WTC11 (cell line): Measurements from ENCODE around the gene LGALS9. TPM values are rescaled to one million over a fixed set of nuclear protein-coding genes. Genes with fewer than 3 reads are reported as not detected.

ENCODE experiments used
- ATAC-seq: fragments of 200-7000 bp; cut with Tn5 transposase; 2 replicates; pipeline ENCODE4 v1.10.0; 2021; ENCODE audit warnings: mild to moderate bottlenecking, moderate library complexity
- CTCF ChIA-PET: fragments of 300-600 bp; sonication (Branson Sonifier 250); formaldehyde crosslinking; loops from one replicate; lab custom pipeline; 2021; ENCODE audit warnings: antibody characterized with exemption; lab: Charles Lee
- POLR2A ChIA-PET: fragments of 350-600 bp; sonication (Branson Sonifier 250); formaldehyde crosslinking; loops from one replicate; lab custom pipeline; 2021; ENCODE audit warnings: antibody characterized with exemption; lab: Charles Lee
- DNase-seq: peaks from one replicate; pipeline ENCODE4 v3.0.0; 2021; ENCODE audit warnings: low spot score
- H3K27ac Mint-ChIP-seq: 2 replicates; pipeline ENCODE4 v1.8.0; 2021; ENCODE audit warnings: mixed read lengths
- H3K27me3 Mint-ChIP-seq: 2 replicates; pipeline ENCODE4 v1.8.0; 2021; ENCODE audit warnings: low read depth, mild to moderate bottlenecking, moderate library complexity, mixed read lengths
- H3K36me3 Mint-ChIP-seq: 2 replicates; pipeline ENCODE4 v1.8.0; 2021; ENCODE audit warnings: mixed read lengths
- H3K4me1 Mint-ChIP-seq: 2 replicates; pipeline ENCODE4 v1.8.0; 2022; ENCODE audit warnings: mixed read lengths
- H3K4me3 Mint-ChIP-seq: 2 replicates; pipeline ENCODE4 v1.8.0; 2021; ENCODE audit warnings: mild to moderate bottlenecking, moderate library complexity, mixed read lengths
- H3K9me3 Mint-ChIP-seq: 2 replicates; pipeline ENCODE4 v1.8.0; 2021; ENCODE audit warnings: mixed read lengths
- AFF4 ChIP-seq: sonication (generic); formaldehyde crosslinking; IDR thresholded peaks from 2 replicates; pipeline ENCODE4 v1.8.1; 2023; ENCODE audit warnings: mild to moderate bottlenecking, missing genetic modification reagents, borderline replicate concordance
- AR ChIP-seq: fragments of 250-450 bp; sonication (Bioruptor Pico); IDR thresholded peaks from 2 replicates; pipeline ENCODE4 v1.9.0; 2021; ENCODE audit warnings: mild to moderate bottlenecking
- ARID4B ChIP-seq: sonication (generic); formaldehyde crosslinking; IDR thresholded peaks from 2 replicates; pipeline ENCODE4 v1.8.0; 2023; ENCODE audit warnings: missing genetic modification reagents, mild to moderate bottlenecking, borderline replicate concordance
- CDX4 ChIP-seq: fragments of 250-450 bp; sonication (Bioruptor Pico); IDR thresholded peaks from 2 replicates; pipeline ENCODE4 v1.9.0; 2021; ENCODE audit warnings: moderate library complexity, mild to moderate bottlenecking, inconsistent platforms, borderline replicate concordance
- EMX1 ChIP-seq: fragments of 250-450 bp; sonication (Bioruptor Pico); IDR thresholded peaks from 2 replicates; pipeline ENCODE4 v1.8.0; 2021; ENCODE audit warnings: mild to moderate bottlenecking
- GABPB1 ChIP-seq: sonication (generic); formaldehyde crosslinking; IDR thresholded peaks from 2 replicates; pipeline ENCODE4 v1.8.1; 2023; ENCODE audit warnings: mild to moderate bottlenecking, missing genetic modification reagents
- IRF2 ChIP-seq: sonication (generic); formaldehyde crosslinking; IDR thresholded peaks from 2 replicates; pipeline ENCODE4 v1.8.0; 2022; ENCODE audit warnings: low read depth, missing genetic modification reagents, borderline replicate concordance
- JUN ChIP-seq: sonication (generic); formaldehyde crosslinking; IDR thresholded peaks from 2 replicates; pipeline ENCODE4 v1.8.0; 2023; ENCODE audit warnings: mild to moderate bottlenecking, missing genetic modification reagents
- MAX ChIP-seq: sonication (generic); formaldehyde crosslinking; IDR thresholded peaks from 2 replicates; pipeline ENCODE4 v1.8.0; 2022; ENCODE audit warnings: mild to moderate bottlenecking, missing genetic modification reagents
- MLX ChIP-seq: sonication (generic); formaldehyde crosslinking; IDR thresholded peaks from 2 replicates; pipeline ENCODE4 v1.8.1; 2023; ENCODE audit warnings: mild to moderate bottlenecking, missing genetic modification reagents, moderate library complexity
- PREB ChIP-seq: sonication (generic); formaldehyde crosslinking; IDR thresholded peaks from 2 replicates; pipeline ENCODE4 v1.8.1; 2022; ENCODE audit warnings: mild to moderate bottlenecking, missing genetic modification reagents, moderate library complexity, borderline replicate concordance
- RORB ChIP-seq: fragments of 250-450 bp; sonication (Bioruptor Pico); IDR thresholded peaks from 2 replicates; pipeline ENCODE4 v1.9.0; 2021; ENCODE audit warnings: mild to moderate bottlenecking
- ZNF416 ChIP-seq: fragments of 250-450 bp; sonication (Bioruptor Pico); IDR thresholded peaks from 2 replicates; pipeline ENCODE4 v1.9.0; 2021; ENCODE audit warnings: mild to moderate bottlenecking, inconsistent platforms
- total RNA-seq: library from RNA; stranded (reverse); gene quantifications from 3 replicates; pipeline ENCODE4 v1.2.3, GENCODE V29; 2021

LGALS9 gene
- total RNA-seq, 1 experiment from 2014 or later = 5.7 TPM

- TF ChIP-seq MAX = no peak
- TF ChIP-seq JUN (CRISPR knock-in tag) = no peak
- no peak for TF ChIP-seq IRF2 (CRISPR knock-in tag)
- no peak for TF ChIP-seq MLX (CRISPR knock-in tag)
These were observed 37.6 kb upstream of the LGALS9 start (continued) for GRCh38 chr17:27593232-27593856.

- H3K4me1 Mint-ChIP-seq = peaks cover 14% of the 10 kb centered on the region
- no peak overlapping the region for H3K27ac Mint-ChIP-seq
- ChIA-PET POLR2A (no interaction called here), CTCF (interaction anchor here (0.6 to 3.7 kb wide), 5 partner anchors 9 to 138 kb away, joined by 3 to 15 read pairs (median 4); partner anchors contain the start of gene KSR1)
- no peaks in the 10 kb centered on the region for H3K9me3 Mint-ChIP-seq
- TF ChIP-seq EMX1 (CRISPR knock-in tag) = no peak
- no peak for TF ChIP-seq GABPB1 (CRISPR knock-in tag)
- no peak for TF ChIP-seq AR (CRISPR knock-in tag)
- no peak for TF ChIP-seq CDX4
- TF ChIP-seq PREB (CRISPR knock-in tag) = no peak
- no peak for TF ChIP-seq ZNF416 (CRISPR knock-in tag)
- TF ChIP-seq MAX = no peak
- no peak for TF ChIP-seq RORB (CRISPR knock-in tag)
- no peak for TF ChIP-seq AFF4
- no peak for TF ChIP-seq IRF2 (CRISPR knock-in tag)
- no peak for TF ChIP-seq ARID4B (CRISPR knock-in tag)
- ATAC-seq = no peak
- no peaks in the 10 kb centered on the region for H3K27me3 Mint-ChIP-seq
- no peak for DNase-seq
- no peaks in the 10 kb centered on the region; the same call in 1 of the 2 replicates for H3K36me3 Mint-ChIP-seq
- no peak overlapping the region for H3K4me3 Mint-ChIP-seq
These were observed 37.1 kb upstream of the LGALS9 start for GRCh38 chr17:27593857-27594255.
